Activated CD8-positive, alpha-beta memory T cell treated with anti-CD3 and anti-CD28 coated beads, Interleukin-2, amount 10 ng/mL, durations not matched to agents 7 days and 5 days (primary cell): Measurements from ENCODE around the gene NAA10. TPM values are rescaled to one million over a fixed set of nuclear protein-coding genes. Genes with fewer than 3 reads are reported as not detected.

Source experiments
- ATAC-seq: fragments of 150-1000 bp; cut with Tn5 transposase; one replicate; pipeline ENCODE4 v1.10.0; 2021; ENCODE audit warnings: moderate library complexity
- CTCF ChIA-PET: fragments of 350-600 bp; sonication (Branson Sonifier 250); formaldehyde crosslinking; loops from one replicate; lab custom pipeline; 2021; ENCODE audit warnings: antibody characterized with exemption; lab: Charles Lee
- DNase-seq: peaks from one replicate; pipeline ENCODE4 v3.0.0-alpha.2; 2020
- H3K27ac Mint-ChIP-seq: one replicate; pipeline ENCODE4 v1.8.0; 2021; ENCODE audit warnings: mild to moderate bottlenecking, mixed read lengths
- H3K27me3 Mint-ChIP-seq: one replicate; pipeline ENCODE4 v1.8.0; 2021; ENCODE audit warnings: mixed read lengths
- H3K36me3 Mint-ChIP-seq: one replicate; pipeline ENCODE4 v1.8.0; 2021; ENCODE audit warnings: mild to moderate bottlenecking, mixed read lengths
- H3K4me1 Mint-ChIP-seq: one replicate; pipeline ENCODE4 v1.8.0; 2021; ENCODE audit warnings: mixed read lengths
- H3K4me3 Mint-ChIP-seq: one replicate; pipeline ENCODE4 v1.8.0; 2021; ENCODE audit warnings: mild to moderate bottlenecking, moderate library complexity, mixed read lengths
- H3K9me3 Mint-ChIP-seq: one replicate; pipeline ENCODE4 v1.8.0; 2022; ENCODE audit warnings: low read depth, mixed read lengths
- total RNA-seq, 2 experiments: library from RNA; stranded (reverse); gene quantifications; one replicate each; pipeline ENCODE4 v1.2.3, GENCODE V29; 2021

The NAA10 gene
- total RNA-seq, 2 experiments from 2014 or later, result 92.8 to 115 TPM

- H3K9me3 Mint-ChIP-seq, result no peaks in the 10 kb centered on the region
- H3K4me1 Mint-ChIP-seq, result peaks cover 45% of the 10 kb centered on the region
Observed at GRCh38 chrX:153951683-153952372, 17.0 kb upstream of the NAA10 start.

DNA sequence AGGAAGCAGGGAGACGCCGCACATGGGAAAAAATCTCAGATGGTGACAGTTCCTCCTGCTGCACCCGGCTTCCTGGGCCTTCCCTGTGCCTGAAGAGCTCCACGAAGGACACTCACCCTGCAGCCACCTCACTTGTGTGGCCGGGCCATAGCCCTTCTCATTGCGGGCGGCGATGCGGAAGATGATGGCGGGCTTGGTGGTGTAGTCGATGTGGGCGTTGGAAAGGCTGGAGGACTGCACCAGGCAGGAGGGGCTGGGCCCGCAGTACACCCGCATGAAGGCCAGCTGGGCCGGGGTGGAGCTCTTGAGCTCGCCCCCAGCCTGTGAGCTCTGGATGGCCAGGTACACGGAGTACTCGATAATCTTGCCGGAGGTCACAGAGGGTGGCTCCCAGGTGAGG lies 15.3 kb upstream of the NAA10 start:
- no peaks in the 10 kb centered on the region for H3K9me3 Mint-ChIP-seq
- no peak overlapping the region for H3K4me3 Mint-ChIP-seq
- H3K27ac Mint-ChIP-seq, result no peak overlapping the region
- ATAC-seq (no peak), DNase-seq (no peak)
- H3K27me3 Mint-ChIP-seq, result no peaks in the 10 kb centered on the region
- peaks cover 23% of the 10 kb centered on the region for H3K36me3 Mint-ChIP-seq
- CTCF ChIA-PET, result interaction anchor here (5.4 to 11.0 kb wide), 3 partner anchors 15 to 25 kb away, joined by 52 to 190 read pairs (median 71); partner anchors contain the start of genes ARHGAP4 and NAA10
- H3K4me1 Mint-ChIP-seq, result peaks cover 43% of the 10 kb centered on the region

More at GRCh38 chrX:153951683-153952372, 17.0 kb upstream of the NAA10 start:
- no peaks in the 10 kb centered on the region for H3K27me3 Mint-ChIP-seq
- no peak overlapping the region for H3K27ac Mint-ChIP-seq
- no peak for DNase-seq
- H3K4me3 Mint-ChIP-seq, result no peak overlapping the region
- peaks cover 29% of the 10 kb centered on the region for H3K36me3 Mint-ChIP-seq
- CTCF ChIA-PET, result interaction anchor here (2.6 to 11.0 kb wide), 3 partner anchors 15 to 27 kb away, joined by 11 to 190 read pairs (median 71); partner anchors contain the start of genes ARHGAP4 and NAA10
- ATAC-seq, result no peak

GRCh38 chrX:153948847-153949805 lies 14.3 kb upstream of the NAA10 start:
- peaks cover 40% of the 10 kb centered on the region for H3K4me1 Mint-ChIP-seq
- DNase-seq (no peak), ATAC-seq (no peak)
- no peaks in the 10 kb centered on the region for H3K9me3 Mint-ChIP-seq
- H3K27ac Mint-ChIP-seq, result peak overlapping the region; percentile 64
- peaks cover 16% of the 10 kb centered on the region for H3K36me3 Mint-ChIP-seq
- H3K4me3 Mint-ChIP-seq, result no peak overlapping the region
- CTCF ChIA-PET, result interaction anchor here (5.4 to 11.0 kb wide), 3 partner anchors 14 to 24 kb away, joined by 52 to 190 read pairs (median 71); partner anchors contain the start of genes ARHGAP4 and NAA10
- no peaks in the 10 kb centered on the region for H3K27me3 Mint-ChIP-seq

- Mint-ChIP-seq H3K27me3 (no peaks in the 10 kb centered on the region), H3K4me1 (peaks cover 35% of the 10 kb centered on the region), H3K4me3 (no peak overlapping the region), H3K36me3 (peaks cover 14% of the 10 kb centered on the region), H3K9me3 (no peaks in the 10 kb centered on the region), H3K27ac (peak overlapping the region; percentile 70)
- DNase-seq, result no peak
- no peak for ATAC-seq
- CTCF ChIA-PET, result interaction anchor here (1.1 to 11.0 kb wide), 7 partner anchors 10 to 220 kb away, joined by 4 to 190 read pairs (median 10); partner anchors contain the start of genes ARHGAP4, IDH3G, NAA10 and PLXNB3
Observed at GRCh38 chrX:153948002-153948466, 13.2 kb upstream of the NAA10 start.

- Mint-ChIP-seq H3K36me3 (peaks cover 14% of the 10 kb centered on the region), H3K4me3 (no peak overlapping the region), H3K4me1 (peaks cover 35% of the 10 kb centered on the region), H3K27ac (peak overlapping the region; percentile 72), H3K9me3 (no peaks in the 10 kb centered on the region), H3K27me3 (no peaks in the 10 kb centered on the region)
- DNase-seq (peak; percentile 87), ATAC-seq (peak; percentile 84)
- CTCF ChIA-PET, result interaction anchor here (0.7 to 11.0 kb wide), 13 partner anchors 11 to 220 kb away, joined by 3 to 190 read pairs (median 5); partner anchors contain the start of genes ARHGAP4, IDH3G, NAA10 and PLXNB3
Observed at GRCh38 chrX:153947009-153947769, 12.4 kb upstream of the NAA10 start.

DNA sequence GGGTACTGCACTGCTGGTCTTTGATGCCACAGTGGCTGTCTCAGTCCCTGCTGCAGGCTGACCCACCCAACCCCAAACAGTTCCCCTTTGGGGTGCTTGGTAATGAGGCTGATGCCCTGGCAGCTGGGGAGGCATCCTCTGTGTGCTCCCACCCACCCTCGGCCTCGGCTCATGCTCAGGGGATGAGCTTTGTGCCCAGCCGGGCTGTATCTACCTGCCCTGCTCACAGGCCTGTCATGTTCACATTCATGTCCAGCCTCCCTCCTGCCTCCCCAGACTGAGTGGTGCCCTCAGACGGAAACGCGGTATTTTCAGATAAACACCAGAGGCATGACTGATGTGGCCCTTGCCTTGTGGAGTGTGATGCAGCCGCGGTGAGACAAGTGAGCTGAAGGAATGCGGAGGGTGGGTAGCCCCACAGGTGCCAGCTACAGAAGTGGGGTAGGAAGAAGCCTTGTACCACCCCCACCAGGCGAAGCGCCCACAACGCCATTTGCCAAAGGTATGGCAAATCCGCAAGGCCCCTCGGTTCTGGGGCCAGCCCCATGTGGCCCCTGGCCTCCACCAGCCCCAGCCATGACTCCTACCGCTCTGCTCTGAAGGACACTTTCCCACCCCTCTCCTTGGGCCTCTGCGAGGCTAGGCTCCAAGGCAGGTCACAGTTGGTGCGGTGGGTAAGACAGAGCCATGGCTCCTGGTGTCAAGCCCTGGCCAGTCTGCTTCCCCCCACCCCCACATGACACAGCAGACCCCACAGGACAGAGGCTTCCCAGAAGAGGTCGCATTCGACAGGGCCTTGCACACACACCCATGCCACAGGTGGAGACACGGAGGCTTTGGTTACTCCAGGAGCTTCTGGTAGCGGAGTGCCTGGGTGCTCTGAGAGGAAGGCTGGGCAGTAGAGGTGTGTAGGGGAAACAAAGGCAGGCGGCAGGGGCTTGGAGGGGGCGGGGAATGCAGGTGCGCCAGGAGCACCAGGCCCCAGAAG lies 11.4 kb upstream of the NAA10 start:
- DNase-seq (no peak), ATAC-seq (no peak)
- H3K4me1 Mint-ChIP-seq, result peaks cover 32% of the 10 kb centered on the region
- peaks cover 12% of the 10 kb centered on the region for H3K36me3 Mint-ChIP-seq
- H3K27me3 Mint-ChIP-seq, result no peaks in the 10 kb centered on the region
- H3K27ac Mint-ChIP-seq, result no peak overlapping the region
- no peak overlapping the region for H3K4me3 Mint-ChIP-seq
- CTCF ChIA-PET, result interaction anchor here (0.8 to 11.0 kb wide), 5 partner anchors 11 to 182 kb away, joined by 5 to 190 read pairs (median 52); partner anchors contain the start of genes ARHGAP4, NAA10 and PLXNB3
- H3K9me3 Mint-ChIP-seq, result no peaks in the 10 kb centered on the region

GRCh38 chrX:153944800-153945150 lies 9.9 kb upstream of the NAA10 start:
- Mint-ChIP-seq H3K9me3 (no peaks in the 10 kb centered on the region), H3K27me3 (no peaks in the 10 kb centered on the region), H3K4me3 (no peak overlapping the region), H3K27ac (no peak overlapping the region), H3K36me3 (peaks cover 4% of the 10 kb centered on the region), H3K4me1 (peaks cover 21% of the 10 kb centered on the region)
- DNase-seq, result no peak
- peak; percentile 17 for ATAC-seq
- CTCF ChIA-PET, result interaction anchor here (0.7 to 11.0 kb wide), 6 partner anchors 10 to 379 kb away, joined by 3 to 190 read pairs (median 4); partner anchors contain the start of genes ARHGAP4, IDH3G, NAA10 and PLXNB3

DNA sequence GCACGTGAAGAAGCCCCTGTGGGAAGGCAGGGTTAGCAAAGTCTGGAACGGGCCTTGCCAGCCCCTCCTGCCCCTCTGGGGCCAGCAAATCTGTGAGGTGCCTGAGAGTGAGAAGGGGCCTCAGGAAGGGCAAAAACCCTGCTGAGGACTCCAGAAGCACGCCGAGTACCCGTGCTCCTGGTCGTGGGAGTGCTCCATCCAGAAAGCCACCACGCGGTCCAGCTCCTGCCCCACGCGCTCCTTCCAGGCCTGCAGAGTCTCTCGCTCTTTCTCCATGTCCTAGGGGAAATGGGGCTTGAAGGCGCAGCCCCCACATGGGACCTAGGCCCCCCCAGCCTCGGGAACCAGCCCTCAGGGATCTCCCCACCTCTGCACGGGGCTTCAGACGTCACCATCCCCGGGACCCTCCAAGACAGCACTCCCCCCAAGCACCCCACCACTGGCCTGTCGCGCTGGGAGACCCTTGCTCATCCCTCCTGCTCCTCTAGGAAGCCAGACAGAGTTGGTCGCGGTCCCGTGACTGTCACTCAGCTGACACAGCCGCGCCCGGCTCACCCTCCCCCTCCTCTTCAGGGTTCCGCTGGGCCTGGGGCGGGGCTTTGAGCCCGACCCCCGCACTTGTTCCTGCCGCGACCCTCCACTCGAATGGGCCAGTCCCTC lies 9.4 kb upstream of the NAA10 start, which contains the start of gene RENBP:
TSS of gene RENBP (minus strand) at position 504 of the 660 bp plus-strand sequence. CDS start at position 471, 33 bp downstream.
- Mint-ChIP-seq H3K27ac (peak within 1 kb of the TSS; percentile 68), H3K4me1 (peaks cover 16% of the 10 kb centered on the region), H3K4me3 (peak within 1 kb of the TSS; percentile 63), H3K9me3 (no peaks in the 10 kb centered on the region), H3K27me3 (no peaks in the 10 kb centered on the region), H3K36me3 (peaks cover 2% of the 10 kb centered on the region)
- DNase-seq, result peak; percentile 56
- peak; percentile 54 for ATAC-seq
- CTCF ChIA-PET, result interaction anchor here (0.8 to 11.0 kb wide), 5 partner anchors 9 to 181 kb away, joined by 3 to 190 read pairs (median 4); partner anchors contain the start of genes ARHGAP4, IDH3G, NAA10 and PLXNB3

GRCh38 chrX:153941336-153942252 lies 6.8 kb upstream of the NAA10 start:
- no peaks in the 10 kb centered on the region for H3K36me3 Mint-ChIP-seq
- CTCF ChIA-PET, result no interaction called here
- peak overlapping the region; percentile 15 for H3K4me3 Mint-ChIP-seq
- peak overlapping the region; percentile 52 for H3K27ac Mint-ChIP-seq
- H3K4me1 Mint-ChIP-seq, result peaks cover 11% of the 10 kb centered on the region
- no peaks in the 10 kb centered on the region for H3K27me3 Mint-ChIP-seq
- ATAC-seq (no peak), DNase-seq (no peak)
- no peaks in the 10 kb centered on the region for H3K9me3 Mint-ChIP-seq

- no peak for ATAC-seq
- Mint-ChIP-seq H3K4me3 (no peak overlapping the region), H3K4me1 (peaks cover 16% of the 10 kb centered on the region), H3K27ac (no peak overlapping the region), H3K9me3 (no peaks in the 10 kb centered on the region), H3K36me3 (no peaks in the 10 kb centered on the region), H3K27me3 (no peaks in the 10 kb centered on the region)
- DNase-seq, result no peak
- CTCF ChIA-PET, result interaction anchor here (0.5 to 9.8 kb wide), 2 partner anchors 8 to 70 kb away, joined by 3 to 71 read pairs; partner anchors contain the start of gene RENBP
Observed at GRCh38 chrX:153939573-153939972, 4.7 kb upstream of the NAA10 start.
